NCI-H1417 treated with DMSO at 0.1 percent for 48 hours (cell line): Measurements from ENCODE around the gene SULF2.
"Not testable (repeated sequence)": the region's sequence is repeated elsewhere in the genome, so short reads cannot be mapped to it uniquely, and the experiment has no call there.

ENCODE experiments used
- DNase-seq: peaks from one replicate; lab custom pipeline; 2025; lab: John Stamatoyannopoulos, UW

SULF2 gene

DNA sequence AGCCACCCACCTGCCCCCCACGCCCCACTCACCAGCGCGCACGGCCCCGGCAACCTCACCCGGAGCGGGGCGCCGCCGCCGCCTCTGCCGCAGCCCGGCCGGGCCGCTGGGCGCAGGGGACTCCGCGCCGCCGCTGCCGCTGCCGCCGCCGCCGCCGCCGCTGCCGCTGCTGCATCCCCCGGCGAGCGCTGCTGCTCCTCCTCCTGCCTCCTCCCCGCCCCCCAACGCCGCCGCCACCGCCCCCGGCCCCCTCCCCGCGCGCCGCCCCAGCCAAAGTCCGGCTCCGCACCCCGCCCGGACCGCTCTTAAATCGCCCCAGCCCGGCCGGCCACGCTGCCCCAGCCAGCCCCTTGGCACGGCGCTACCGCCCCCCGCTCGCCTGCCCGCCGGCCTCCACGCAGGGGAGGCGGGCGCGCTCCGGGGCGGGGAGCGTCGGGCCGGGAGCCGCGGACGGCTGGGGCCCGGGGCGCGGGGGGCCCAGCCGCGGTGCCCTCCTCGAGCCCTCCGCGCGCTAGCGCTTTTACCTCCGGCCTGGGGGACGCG, at the start of gene SULF2:
Gene SULF2 (minus strand): TSS at position 171 of the 543 bp plus-strand sequence. CDS start 28,118 bp downstream, outside the sequence.
- no peak for DNase-seq

DNA sequence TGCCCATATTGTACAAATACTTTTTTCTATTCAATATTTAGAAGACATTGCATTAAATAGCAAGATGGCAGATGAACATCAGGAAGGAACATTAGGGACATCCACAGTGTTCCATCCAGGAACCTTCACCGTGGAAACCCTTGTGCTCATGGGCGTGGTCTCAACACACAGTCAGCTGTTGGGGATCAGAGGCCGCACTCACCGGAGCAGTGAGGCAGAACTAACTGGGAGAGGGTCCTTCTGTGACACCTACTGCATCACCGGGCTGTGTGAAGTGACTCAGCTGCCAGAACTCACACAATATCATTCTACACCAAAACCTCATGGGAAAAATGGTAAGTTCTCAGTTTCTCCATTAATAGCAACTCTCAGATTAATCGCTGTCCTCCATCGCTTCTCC, 46.4 kb upstream of the SULF2 start:
- not testable (repeated sequence) for DNase-seq

DNA sequence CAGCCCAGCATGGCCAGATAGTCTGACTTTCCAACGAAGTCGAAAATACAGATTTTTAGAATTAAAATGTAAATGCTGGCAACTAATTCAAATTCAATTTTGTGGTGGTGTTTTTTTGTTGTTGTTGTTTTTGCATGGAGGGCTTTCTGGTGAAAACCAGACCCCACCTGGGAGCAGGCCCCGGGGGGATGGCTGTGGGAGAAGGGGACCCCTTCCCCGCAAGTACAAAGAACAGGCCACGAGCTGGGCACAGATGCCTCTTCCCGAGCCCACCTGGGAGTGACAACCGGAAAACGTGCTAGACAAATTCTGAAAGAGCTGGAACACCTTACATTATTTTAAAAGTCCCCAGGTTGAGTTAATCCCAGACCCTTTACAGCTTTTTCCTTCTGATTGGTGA, 41.4 kb upstream of the SULF2 start:
- DNase-seq: not testable (repeated sequence)

DNA sequence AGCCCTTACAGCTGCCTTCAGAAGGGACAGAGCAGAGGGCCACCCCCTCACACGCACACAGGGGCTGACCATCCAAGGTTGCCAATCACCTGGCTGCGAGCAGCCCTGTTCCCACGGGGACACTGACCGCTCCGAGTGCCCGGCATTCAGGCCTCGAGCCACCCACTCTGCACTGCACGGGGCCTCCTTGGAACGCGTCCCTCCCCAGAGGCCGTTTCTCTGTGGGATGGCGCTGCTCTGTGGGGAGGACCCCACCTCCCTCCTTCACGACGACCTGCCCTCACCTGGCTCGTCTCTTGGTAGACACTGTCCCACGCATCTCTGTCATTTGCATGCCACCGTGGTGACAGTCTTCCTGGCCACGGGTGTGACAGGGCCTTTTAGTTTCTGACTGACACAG, 40.7 kb upstream of the SULF2 start:
- DNase-seq: not testable (repeated sequence)

DNA sequence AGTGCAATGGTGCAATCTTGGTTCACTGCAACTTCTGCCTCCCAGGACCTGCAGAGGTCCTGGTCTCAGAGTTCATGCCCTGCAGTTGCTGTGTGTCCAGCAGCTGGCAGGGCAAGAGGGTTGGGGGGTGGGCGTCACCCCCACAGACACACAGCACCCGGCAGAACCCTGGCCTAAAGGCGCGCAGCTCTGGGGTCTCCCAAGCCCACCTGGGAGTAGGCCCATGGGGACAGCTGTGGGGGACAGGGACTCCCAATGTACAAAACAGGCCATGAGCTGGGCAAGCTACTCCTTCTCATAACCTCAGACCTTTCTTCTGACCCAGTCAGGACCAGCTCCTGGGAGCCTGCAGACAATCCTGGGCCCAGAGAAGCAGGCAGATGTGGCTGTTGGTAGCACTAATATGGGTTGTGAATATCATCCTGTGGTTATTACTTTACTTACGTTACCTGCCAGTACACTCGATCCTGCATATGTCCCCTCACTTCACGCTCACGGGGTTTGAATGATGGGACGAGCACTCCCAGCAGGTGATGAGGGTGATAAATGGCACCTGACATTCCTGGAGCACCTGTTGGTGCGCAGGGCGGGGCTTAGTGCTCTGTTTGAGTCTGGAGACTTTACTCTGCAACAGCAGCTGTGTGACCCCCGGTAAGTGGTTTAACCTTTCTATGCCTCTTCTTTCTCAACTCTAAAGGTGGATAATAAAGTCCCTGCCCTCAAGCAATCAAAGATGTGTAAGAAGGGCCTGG, 39.9 kb upstream of the SULF2 start:
- no peak for DNase-seq

DNA sequence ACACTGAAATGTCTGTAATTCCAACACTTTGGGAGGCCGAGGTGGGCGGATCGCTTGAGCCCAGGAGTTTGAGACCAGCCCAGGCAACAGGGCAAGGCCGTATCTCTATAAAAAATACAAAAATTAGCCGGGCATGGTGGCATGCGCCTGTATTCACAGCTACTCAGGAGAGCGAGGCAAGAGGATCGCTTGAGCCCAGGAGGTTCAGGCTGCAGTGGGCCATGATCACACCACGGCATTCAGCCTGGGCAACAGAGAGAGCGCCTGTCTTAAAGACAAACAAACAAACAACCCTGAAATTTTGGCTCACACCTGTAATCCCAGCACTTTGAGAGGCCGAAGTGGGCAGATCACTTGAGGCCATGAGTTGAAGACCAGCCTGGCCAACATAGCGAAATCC, 38.7 kb upstream of the SULF2 start:
- not testable (repeated sequence) for DNase-seq

DNA sequence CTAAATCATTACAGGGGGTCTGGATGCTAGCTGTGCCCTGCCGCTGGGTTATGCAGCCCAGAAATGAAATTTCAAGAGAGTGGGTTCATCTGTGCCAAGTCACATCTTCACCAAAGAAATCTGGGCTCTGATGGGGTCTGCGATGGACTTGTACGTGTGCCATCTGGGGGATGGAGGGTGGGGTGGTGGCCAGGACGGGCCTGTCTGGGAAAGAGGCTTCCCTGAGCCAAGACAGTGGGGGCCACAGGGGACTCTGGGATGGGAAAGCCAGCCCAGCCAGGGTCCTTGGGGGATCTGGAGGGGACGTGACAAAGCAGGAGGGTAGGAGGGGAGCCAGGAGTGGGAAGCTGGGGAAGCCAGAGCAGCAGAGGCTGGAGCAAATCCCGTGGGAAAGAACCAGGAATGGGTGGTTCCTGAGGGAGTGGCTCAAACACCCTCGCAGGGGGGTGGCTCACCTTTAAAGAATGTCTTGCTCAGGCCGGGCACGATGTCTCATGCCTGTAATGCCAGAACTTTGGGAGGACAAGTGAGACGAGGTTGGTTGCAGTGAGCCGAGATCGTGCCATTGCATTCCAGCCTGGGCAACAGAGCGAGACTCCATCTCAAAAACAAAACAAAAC, 36.3 kb upstream of the SULF2 start:
- DNase-seq: no peak

DNA sequence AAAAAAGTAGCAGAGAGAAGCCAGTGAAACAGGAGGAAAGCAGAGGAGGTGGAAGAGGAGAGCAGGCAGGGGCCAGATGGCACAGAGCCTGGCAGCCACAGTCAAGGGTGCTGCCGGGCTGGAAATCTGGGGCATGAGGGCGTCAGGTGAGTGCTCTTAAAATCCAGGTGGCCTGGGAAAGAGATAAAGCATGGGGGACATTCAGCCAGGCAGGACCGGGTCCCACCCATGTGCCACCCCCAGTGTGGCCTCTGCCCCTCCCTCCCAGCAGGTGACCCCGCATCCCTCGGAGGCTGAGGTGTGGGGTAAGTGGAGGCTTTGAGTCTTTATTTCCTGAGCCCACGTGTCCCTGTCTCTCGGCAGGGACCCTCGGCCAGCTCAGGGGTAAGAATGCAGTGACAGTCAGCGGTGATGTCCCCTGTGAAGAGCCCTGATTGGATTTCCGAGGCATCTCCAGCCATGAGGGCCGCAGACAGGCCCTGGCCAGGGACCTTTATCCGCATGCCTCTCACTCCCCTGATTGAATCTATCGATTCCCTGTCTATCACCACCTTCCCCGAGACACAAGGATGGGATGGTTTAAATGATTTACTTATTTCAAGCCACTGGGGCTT, 33.8 kb upstream of the SULF2 start:
- no peak for DNase-seq

DNA sequence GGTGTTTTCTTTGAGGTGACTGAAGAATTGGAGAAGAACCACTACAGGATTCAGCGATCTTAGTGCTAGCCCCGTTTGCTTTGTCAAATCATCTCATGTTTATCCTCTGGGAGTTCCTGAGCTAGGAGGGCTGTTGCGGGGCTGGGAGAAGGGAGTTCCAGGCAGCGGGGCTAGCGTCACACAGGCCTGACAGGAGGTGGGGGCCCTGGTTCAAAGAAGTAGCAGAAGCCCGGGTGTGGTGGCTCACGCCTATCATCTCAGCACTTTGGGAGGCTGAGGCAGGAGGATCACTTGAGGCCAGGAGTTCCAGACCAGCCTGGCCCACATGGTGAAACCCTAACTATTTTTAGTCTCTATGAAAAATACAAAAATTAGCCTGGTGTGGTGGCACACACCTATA, 33.2 kb upstream of the SULF2 start:
- DNase-seq: no peak

DNA sequence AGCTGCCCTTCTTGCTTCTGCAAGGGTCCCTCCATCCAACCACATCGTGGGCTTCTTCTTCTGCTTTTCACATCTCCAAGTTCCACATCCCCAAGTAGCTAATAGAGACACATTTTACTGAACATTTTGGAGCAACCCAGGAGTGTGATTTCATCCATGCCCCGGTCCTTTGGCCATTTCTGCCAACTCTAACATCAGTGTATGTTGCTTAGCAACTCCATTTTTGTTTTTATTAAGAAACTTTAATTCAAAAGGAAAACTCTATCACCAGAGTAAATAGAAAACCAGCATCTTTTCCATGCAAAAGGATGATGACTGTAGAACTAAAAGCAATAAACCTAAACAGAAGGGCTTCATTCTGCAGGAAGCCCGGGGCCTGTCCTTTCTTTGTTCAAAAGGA, 32.7 kb upstream of the SULF2 start:
- DNase-seq: no peak

DNA sequence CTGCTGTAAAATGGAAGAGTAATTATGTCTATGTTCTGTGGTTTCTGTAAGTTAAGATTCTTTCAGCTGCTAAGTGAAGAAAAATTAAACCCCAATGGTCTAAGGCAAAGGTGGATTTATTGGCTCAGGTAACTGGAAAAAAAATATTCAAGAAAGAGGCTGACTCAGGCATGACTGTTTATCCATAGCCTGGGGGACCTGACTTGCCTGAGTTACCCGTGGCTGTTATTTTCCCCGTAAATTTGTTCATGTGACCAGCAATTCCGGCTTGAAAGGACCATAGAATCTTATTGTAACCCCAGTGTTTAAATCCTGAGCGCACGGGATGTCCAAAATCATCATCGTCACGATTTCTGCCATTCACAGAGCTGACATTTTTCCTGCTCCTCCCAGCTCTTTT, 32.3 kb upstream of the SULF2 start:
- DNase-seq: no peak

DNA sequence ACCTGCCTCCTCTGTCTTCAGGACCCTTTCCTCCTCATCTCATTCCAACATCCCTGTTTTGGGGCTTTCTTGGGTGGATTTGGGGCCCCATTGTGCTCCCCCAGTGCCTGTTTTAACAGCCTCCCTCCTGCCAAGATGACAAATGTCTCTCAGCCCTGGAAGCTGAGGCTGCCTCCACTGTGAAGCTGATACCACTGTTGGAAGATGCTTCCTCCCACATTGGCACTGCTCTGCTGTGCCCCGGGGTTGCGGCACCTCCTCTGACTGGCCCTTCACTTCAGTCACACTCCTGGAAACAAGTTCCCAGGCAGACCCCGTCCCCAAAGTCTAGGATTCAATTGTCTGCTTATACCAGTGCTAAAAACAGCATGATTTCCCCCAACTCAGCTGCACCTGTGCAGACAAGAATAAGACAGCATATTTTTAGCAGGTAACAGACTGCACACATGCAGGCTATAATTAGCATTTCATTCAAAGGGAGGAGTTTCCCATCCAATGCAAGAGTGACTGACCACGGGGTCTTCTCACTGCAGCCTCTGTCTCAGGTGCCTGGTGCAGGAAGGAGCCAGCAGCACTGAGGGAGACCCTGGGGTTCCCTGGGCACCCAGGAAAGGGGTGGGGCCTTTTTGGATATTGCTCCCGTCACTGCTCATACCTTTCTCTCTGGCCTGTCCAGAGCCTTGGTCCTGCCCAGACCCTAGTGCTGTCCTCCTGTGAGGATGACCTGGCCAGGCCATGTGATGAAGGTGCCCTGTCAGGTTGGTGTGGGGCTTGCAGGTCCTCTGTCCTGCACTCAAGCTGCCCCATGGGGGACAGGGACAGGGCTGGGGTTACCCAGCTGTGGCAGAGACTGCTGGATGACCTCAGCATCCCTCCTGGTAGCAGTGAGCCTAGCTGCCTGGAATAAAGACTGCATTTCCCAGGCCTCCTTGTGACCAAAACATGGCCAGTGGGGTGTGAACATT, 31.5 kb upstream of the SULF2 start:
- no peak for DNase-seq

DNA sequence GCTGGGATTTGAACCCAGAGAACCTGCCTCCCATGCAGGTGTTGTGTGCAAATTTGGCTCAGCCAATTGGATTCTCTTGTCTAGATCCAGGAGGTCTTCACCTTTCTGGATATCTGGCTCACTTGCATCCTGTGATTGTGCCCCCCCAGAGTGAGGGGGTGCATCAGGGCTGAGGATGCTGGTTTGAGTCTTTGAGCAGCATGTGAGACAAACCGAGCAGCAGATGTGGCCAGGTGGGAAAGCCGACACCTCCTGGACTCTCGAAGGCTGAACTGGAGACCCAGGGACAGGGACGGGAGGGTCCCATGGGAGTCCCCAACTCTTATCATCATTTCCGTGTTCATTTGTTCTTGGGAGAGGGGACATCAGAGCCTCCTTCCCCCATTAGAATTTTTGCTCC, 30.6 kb upstream of the SULF2 start:
- DNase-seq: no peak

DNA sequence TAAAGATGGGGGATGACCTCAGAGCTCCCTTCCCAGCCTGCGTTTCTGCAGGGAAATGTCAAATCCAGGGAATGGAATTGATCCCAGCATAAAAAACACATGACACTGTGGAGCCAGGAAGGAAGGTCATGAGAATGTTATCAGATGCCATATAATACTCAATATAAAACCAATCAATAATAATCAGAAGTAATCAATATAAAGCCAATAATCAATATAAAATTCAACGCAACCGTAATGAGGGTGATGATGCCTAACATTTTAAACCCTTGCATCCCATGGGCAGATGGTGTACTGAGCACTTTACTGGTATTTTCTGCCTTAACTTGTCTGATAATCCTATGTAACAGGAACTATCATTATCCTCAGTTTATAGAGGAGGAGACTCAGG, 30.1 kb upstream of the SULF2 start:
- DNase-seq: no peak

DNA sequence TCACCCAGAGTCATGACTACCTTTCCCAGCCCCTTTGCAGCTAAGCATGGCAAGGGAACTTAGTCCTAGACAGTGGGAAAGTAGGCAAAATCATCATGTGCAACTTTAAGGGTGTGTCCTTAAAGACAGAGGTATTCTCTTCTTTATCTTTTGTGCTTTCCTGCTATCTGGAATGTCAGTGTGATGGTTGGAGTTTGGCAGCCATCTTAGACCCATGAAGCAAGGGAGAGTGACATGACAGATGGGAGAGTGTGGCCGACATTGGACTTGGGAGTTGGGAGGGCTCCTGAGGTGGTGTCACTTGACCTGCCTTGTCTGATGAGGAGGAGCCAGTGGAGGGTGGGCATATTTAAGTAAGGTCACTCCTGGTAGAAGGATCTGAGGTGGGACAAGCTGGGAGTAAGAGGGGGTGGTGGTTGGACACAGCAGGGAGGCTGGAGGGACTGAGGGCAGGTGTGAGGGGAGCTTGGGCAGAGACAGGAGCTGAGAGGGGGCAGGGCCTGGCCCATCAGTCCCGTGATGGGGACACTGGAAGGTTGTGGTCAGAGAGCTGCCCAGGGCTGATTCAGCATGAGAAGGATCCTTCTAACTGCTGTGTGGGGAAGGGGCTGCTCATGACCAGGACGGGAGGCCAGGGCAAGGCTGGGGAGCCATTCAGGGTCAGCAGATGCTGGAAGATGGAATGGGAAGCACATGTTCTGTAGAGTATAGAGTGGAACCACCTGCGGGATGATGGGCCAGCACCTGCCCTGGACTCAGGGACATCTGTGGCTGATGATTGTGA, 29.5 kb upstream of the SULF2 start:
- no peak for DNase-seq

DNA sequence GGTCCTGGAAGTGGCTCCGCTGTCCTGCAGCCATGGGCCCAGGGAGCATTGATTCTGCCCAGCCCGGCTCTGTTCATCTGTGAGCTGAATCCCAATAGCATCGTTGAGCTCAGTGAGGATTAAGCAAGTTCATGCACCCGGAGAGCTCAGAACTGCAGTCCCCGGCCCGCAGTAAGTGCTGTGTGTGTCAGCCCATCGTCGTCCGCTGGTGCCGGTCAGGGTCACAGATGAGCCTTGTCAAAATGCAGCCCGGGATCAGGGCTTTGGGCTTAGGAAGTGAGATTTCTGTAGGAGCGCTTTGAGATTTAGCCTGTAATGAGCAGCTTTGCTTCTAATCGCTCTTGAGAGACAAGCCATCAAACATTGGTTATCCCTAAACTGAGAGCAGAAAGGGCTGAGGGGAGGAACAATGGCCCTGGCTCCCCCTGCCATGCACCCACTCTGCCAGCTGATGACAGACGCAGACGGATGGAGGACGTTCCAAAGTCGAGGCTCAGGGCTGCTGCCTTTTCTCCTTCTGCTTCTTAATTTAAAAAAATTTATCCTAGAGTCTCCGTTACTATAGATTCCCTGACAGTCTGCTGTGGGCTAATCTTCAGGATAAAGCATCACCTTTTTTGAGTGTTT, 25.6 kb upstream of the SULF2 start:
- DNase-seq: no peak

DNA sequence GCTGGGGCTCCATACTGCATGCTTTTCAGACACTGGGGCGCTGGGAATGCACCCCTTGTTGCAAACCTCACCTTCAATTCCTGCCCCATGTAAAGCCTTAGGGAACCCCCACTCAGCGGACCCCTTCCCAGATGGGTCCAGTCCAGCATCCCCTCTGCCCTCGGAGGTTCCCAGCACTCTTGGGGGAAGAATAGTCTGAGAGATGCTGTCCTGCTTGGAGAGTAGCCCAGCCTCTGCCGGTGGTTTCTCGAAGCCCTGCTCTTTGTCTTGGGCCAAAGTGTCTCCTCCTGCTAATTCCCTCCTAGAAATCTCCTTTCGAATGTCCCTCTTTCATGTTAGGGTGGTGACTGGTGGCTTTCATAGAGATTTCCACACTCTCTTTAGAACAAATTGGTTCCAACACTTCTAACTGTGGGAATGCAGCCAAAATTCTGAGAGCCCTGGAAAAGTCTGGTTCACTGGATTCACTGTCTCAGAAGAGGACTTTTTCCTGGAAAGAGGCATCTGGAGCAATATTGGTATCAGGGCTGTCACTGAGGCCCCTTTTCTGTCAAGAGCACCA, 24.9 kb upstream of the SULF2 start:
- no peak for DNase-seq

DNA sequence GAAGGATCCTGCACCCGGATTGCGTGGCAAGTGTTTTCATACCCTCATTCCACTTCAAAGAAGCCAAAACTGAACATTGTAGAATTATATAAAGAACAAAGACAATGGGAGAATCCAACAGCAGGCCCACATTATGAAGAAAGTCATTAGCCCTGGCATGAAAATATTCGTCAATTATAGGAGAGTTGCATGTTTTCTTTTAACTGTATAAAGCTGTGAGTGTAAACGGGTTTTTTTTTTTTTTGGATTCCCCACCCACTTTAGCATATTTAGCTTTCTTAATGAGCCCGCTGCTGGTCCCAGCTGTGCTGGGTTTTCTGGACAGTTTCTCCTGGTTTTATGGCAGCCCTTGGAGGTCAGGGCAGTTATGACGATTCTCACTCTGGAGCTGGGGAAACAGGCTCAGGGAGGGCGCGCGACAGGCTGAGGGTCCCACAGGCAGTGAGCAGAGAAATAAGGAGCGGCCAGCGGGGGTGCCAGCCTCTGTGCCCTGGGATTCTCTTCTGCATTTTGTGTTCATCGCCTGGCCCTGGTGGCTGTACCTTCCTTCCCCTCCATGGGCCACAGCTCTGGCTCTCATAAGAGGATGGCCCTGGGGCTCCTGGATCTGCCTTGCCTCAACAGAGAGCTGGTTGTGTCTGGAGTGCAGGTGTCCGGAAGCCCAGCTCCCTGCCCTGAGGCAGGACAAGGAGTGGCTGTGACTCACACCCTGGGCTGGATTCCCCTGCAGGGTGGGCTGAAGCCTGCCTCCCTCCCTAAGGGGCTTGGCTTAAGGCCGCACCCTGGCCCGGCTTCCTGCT, 24.1 kb upstream of the SULF2 start:
- DNase-seq: no peak

DNA sequence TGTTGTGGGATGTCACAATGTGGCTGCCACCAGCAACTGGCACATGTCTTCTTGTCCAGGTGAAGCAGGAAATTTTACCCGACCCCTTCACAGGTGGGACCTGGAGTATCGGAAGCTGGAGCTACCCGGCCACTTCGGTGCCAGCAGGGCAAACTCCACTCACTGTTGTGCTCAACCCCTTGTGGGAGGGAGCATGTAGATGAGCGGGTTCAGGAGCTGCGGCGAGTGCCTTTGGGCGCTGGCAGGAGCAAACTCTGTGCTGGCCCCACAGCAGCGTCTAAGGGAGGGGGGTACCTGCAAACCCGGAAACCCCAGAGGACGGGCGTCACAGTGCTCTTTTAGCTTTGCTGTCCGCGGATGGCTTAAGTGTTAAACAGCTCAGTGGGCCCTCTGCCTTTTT, 20.7 kb upstream of the SULF2 start:
- DNase-seq: no peak

DNA sequence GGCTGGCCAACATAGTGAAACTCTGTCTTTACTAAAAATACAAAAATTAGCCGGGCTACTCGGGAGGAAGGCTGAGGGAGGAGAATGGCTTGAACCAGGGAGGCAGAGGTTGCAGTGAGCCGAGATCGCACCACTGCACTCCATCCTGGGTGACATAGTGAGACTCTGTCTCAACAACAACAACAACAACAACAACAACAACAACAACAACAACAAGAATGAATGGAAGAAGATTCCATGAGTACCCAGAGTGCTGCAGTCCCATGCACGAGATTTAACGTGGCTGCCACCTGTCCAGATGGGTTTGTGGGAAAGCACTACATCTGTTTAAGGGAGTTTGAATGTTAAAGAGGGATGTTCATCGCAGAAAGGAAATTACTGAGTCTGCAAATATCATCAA, 19.7 kb upstream of the SULF2 start:
- DNase-seq: not testable (repeated sequence)
